ENCODE measurements around the gene SGIP1.

The SGIP1 gene

GRCh38 chr1:66549017-66549416, 15.1 kb downstream of the SGIP1 start:
- no peak for DNase-seq (ENCODE audit: low read depth)
- TF ChIP-seq CTCF (IDR thresholded peaks at IDR 0.05; ENCODE audit: insufficient read depth, low read depth, low read length, missing control alignments): no peak
- H3K4me3 ChIP-seq (ENCODE audit: low read depth, low read length): no peak overlapping the region

GRCh38 chr1:66550243-66550642, 16.3 kb downstream of the SGIP1 start:
- no peak for DNase-seq (ENCODE audit: low read depth)
- no peak overlapping the region for H3K4me3 ChIP-seq (ENCODE audit: low read depth, low read length)
- no peak for TF ChIP-seq CTCF (IDR thresholded peaks at IDR 0.05; ENCODE audit: insufficient read depth, low read depth, low read length, missing control alignments)

- TF ChIP-seq CTCF (IDR thresholded peaks at IDR 0.05; ENCODE audit: insufficient read depth, low read depth, low read length, missing control alignments): no peak
- no peak for DNase-seq (ENCODE audit: low read depth)
- H3K4me3 ChIP-seq (ENCODE audit: low read depth, low read length): no peak overlapping the region
Observed at GRCh38 chr1:66552287-66552686, 18.3 kb downstream of the SGIP1 start.

- TF ChIP-seq CTCF (IDR thresholded peaks at IDR 0.05; ENCODE audit: insufficient read depth, low read depth, low read length, missing control alignments): no peak
- no peak for DNase-seq (ENCODE audit: low read depth)
- H3K4me3 ChIP-seq (ENCODE audit: low read depth, low read length): no peak overlapping the region
Observed at GRCh38 chr1:66552829-66553228, 18.9 kb downstream of the SGIP1 start.

- no peak for DNase-seq (ENCODE audit: low read depth)
- TF ChIP-seq CTCF (IDR thresholded peaks at IDR 0.05; ENCODE audit: insufficient read depth, low read depth, low read length, missing control alignments): no peak
Observed at GRCh38 chr1:66553846-66554245, 19.9 kb downstream of the SGIP1 start.

GRCh38 chr1:66556161-66556611, 22.2 kb downstream of the SGIP1 start:
- no peak for DNase-seq (ENCODE audit: low read depth)

More at GRCh38 chr1:66553846-66554245, 19.9 kb downstream of the SGIP1 start:
- H3K4me3 ChIP-seq (ENCODE audit: low read depth, low read length): no peak overlapping the region

More at GRCh38 chr1:66556161-66556611, 22.2 kb downstream of the SGIP1 start:
- no peak for TF ChIP-seq CTCF (IDR thresholded peaks at IDR 0.05; ENCODE audit: insufficient read depth, low read depth, low read length, missing control alignments)
- no peak overlapping the region for H3K4me3 ChIP-seq (ENCODE audit: low read depth, low read length)
